Stomach (tissue), 9 donors: Measurements from ENCODE around the gene GALNT17. TPM values are rescaled to one million over a fixed set of nuclear protein-coding genes. Genes with fewer than 3 reads are reported as not detected.

Experiments
- DNase-seq, 2 donors: peaks; one replicate each; pipeline versions ENCODE4 v3.0.0 to v3.0.0-alpha.2; 2013 to 2019
- H3K27ac ChIP-seq, 5 donors: fragments of 200-600 bp in 4 of 5; sonication (generic) in 4 of 5; one replicate each; pipeline ENCODE4 v1.5.1; 2013 to 2019; ENCODE audit warnings: mild to moderate bottlenecking in 1 of 5, moderate library complexity in 1 of 5
- H3K27me3 ChIP-seq, 3 donors: fragments of 200-600 bp; sonication (generic); one replicate each; pipeline ENCODE4 v1.5.1; 2017 to 2019; ENCODE audit warnings: mixed run types in 1 of 3
- H3K36me3 ChIP-seq, 4 donors: fragments of 200-600 bp; sonication (generic); 1 replicate in 3 of 4; 2 replicates in 1 of 4; pipeline ENCODE4 v1.5.1; 2016 to 2019
- H3K4me1 ChIP-seq, 4 donors: fragments of 200-600 bp; sonication (generic); one replicate each; pipeline ENCODE4 v1.5.1; 2016 to 2019
- H3K4me3 ChIP-seq, 4 donors: fragments of 200-600 bp; sonication (generic) in 3 of 4; one replicate each; pipeline ENCODE4 v1.5.1; 2016 to 2019; ENCODE audit warnings: mild to moderate bottlenecking in 1 of 4
- H3K9me3 ChIP-seq, 4 donors: fragments of 200-600 bp; sonication (generic); one replicate each; pipeline ENCODE4 v1.5.1; 2016 to 2019
- CTCF ChIP-seq, 7 experiments: fragments of 450-650 bp in 4 of 7; fragments of 200-600 bp in 3 of 7; sonication (generic) in 3 of 7; IDR thresholded peaks; one replicate each; pipeline ENCODE4 v1.5.1; 2016 to 2019; ENCODE audit warnings: antibody characterized with exemption in 7 of 7, control low read depth in 2 of 7, mild to moderate bottlenecking in 1 of 7
- EP300 ChIP-seq: sonication (generic); formaldehyde crosslinking; IDR thresholded peaks from one replicate; pipeline ENCODE4 v1.6.1; 2017; ENCODE audit warnings: antibody characterized with exemption
- POLR2A ChIP-seq, 4 donors: fragments of 450-650 bp; IDR thresholded peaks; one replicate each; pipeline ENCODE4 v1.6.1; 2016; ENCODE audit warnings: antibody characterized with exemption in 4 of 4, control low read depth in 2 of 4, mild to moderate bottlenecking in 1 of 4, moderate library complexity in 1 of 4
- POLR2AphosphoS5 ChIP-seq, 3 donors: sonication (generic); formaldehyde crosslinking; IDR thresholded peaks; one replicate each; pipeline ENCODE4 v1.6.1; 2016; ENCODE audit warnings: antibody characterized with exemption in 3 of 3
- WGBS, 5 donors: extraction: QIAGEN DNeasy Blood & Tissue Kit in 3 of 5; methylation state at CpG; one replicate each; pipeline versions ENCODE4 v1.1.5 to v1.1.7; 2013 to 2018; 5-methylcytosine and 5-hydroxymethylcytosine counted together
- intact Hi-C: fragments of 100-400 bp; cut with DNase I; formaldehyde crosslinking; loops from one replicate; pipeline ENCODE4 v1.15.1; 2023; ENCODE audit warnings: low total_unique reads
- polyA plus RNA-seq, 3 donors: library from polyadenylated mRNA; stranded (reverse); fragments of 200-250 nt; gene quantifications; one replicate each; pipeline ENCODE4 v1.2.3, GENCODE V29; 2013
- total RNA-seq, 5 donors: library from RNA; depleted of rRNA; stranded (reverse); fragments of >200 nt; gene quantifications; one replicate each; pipeline versions ENCODE4 v1.1.0 to v1.2.3, GENCODE V29; 2014 to 2016
- donor health status: healthy with polysubstance abuse.
- donor health status: Bipolar disorder and iron deficiency.
- donor health status: healthy.

GALNT17 gene
- total and polyA plus RNA-seq, 8 donors: 0.76 to 12.5 (median 1.6) TPM; not detected in 1

- no peak for TF ChIP-seq EP300
- no peak for TF ChIP-seq POLR2A (IDR thresholded peaks at IDR 0.05)
- no peak for TF ChIP-seq POLR2AphosphoS5 (IDR thresholded peaks at IDR 0.05)
- no peak for TF ChIP-seq CTCF (IDR thresholded peaks at IDR 0.05)
- Histone ChIP-seq H3K4me1 (no peaks in the 10 kb centered on the region), H3K36me3 (no peaks in the 10 kb centered on the region), H3K9me3 (peaks cover 0 to 26% (median 10%) of the 10 kb centered on the region in 4 donors), H3K27ac (no peak overlapping the region), H3K27me3 (no peaks in the 10 kb centered on the region), H3K4me3 (no peak overlapping the region)
- no peak for DNase-seq
- intact Hi-C loops: no loop called here
- WGBS, 5 donors: 69 to 90% (median 70%) methylated on average over 3 to 5 of the region's 5 CpGs
Measured at GRCh38 chr7:71385330-71385729, 253.4 kb downstream of the GALNT17 start.

DNA sequence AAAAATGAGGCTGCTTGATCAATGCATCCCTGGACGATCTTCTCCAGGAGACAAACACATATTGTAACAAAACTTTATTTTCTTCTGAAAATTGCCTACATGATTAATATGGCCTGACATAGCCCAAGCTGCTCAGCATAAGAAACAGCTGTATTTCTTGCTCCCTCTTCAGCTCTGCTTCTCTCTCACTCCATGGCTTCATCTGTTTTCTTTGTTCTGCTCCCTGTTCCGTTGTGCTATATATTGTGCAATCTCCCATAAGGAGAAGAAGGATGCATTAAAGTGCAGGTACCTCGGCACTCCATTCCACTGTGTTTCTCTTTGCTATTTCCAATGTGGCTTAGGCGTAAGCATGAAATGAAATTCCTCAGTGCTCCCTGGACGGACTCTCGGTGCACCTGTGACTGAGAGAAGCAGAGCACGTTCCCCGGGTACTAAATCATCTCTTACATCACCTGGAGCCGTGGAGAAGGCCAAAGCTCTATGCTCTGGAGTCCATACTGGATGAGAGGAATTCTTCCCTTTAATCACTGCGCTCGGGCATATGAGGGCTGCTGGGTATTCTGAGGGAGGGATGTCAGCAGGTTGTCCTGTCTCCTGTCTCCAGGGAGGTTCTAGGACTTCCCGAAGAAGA lies 254.3 kb downstream of the GALNT17 start:
- Histone ChIP-seq H3K4me1 (no peaks in the 10 kb centered on the region), H3K36me3 (no peaks in the 10 kb centered on the region), H3K9me3 (peaks cover 0 to 27% (median 15%) of the 10 kb centered on the region in 4 donors), H3K27ac (no peak overlapping the region), H3K27me3 (no peaks in the 10 kb centered on the region), H3K4me3 (no peak overlapping the region)
- DNase-seq: no peak
- no peak for TF ChIP-seq CTCF (IDR thresholded peaks at IDR 0.05)
- no peak for TF ChIP-seq EP300
- TF ChIP-seq POLR2A (IDR thresholded peaks at IDR 0.05): no peak
- no peak for TF ChIP-seq POLR2AphosphoS5 (IDR thresholded peaks at IDR 0.05)
- 81 to 87% (median 84%) methylated on average over 12 of the region's 12 CpGs for WGBS, 5 donors
- intact Hi-C loops: no loop called here

- no peak overlapping the region for H3K27ac ChIP-seq
- no peak for TF ChIP-seq POLR2AphosphoS5 (IDR thresholded peaks at IDR 0.05)
- TF ChIP-seq EP300: no peak
- TF ChIP-seq POLR2A (IDR thresholded peaks at IDR 0.05): no peak
- TF ChIP-seq CTCF (IDR thresholded peaks at IDR 0.05): no peak
- no peak overlapping the region for H3K4me3 ChIP-seq
- no peaks in the 10 kb centered on the region for H3K36me3 ChIP-seq
- intact Hi-C loops: no loop called here
- H3K4me1 ChIP-seq: no peaks in the 10 kb centered on the region
- H3K9me3 ChIP-seq: peaks cover 0 to 25% (median 11%) of the 10 kb centered on the region in 4 donors
- 85 to 93% (median 89%) methylated on average over 14 of the region's 14 CpGs for WGBS, 5 donors
- no peak for DNase-seq
- H3K27me3 ChIP-seq: no peaks in the 10 kb centered on the region
Measured at GRCh38 chr7:71388181-71388580, 256.2 kb downstream of the GALNT17 start.

GRCh38 chr7:71389976-71390375 lies 258.0 kb downstream of the GALNT17 start:
- Histone ChIP-seq H3K9me3 (peaks cover 0 to 22% (median 15%) of the 10 kb centered on the region in 4 donors), H3K27me3 (no peaks in the 10 kb centered on the region), H3K36me3 (no peaks in the 10 kb centered on the region), H3K4me1 (no peaks in the 10 kb centered on the region), H3K4me3 (no peak overlapping the region), H3K27ac (no peak overlapping the region)
- no peak for DNase-seq
- intact Hi-C loops: no loop called here
- TF ChIP-seq POLR2A (IDR thresholded peaks at IDR 0.05) (no peak), CTCF (IDR thresholded peaks at IDR 0.05) (no peak), POLR2AphosphoS5 (IDR thresholded peaks at IDR 0.05) (no peak)
- WGBS, 5 donors: 45 to 70% (median 52%) methylated on average over 7 of the region's 7 CpGs
